Upper lobe of left lung (tissue), 6 donors: ENCODE data around the gene MBOAT7. TPM values are rescaled to one million over a fixed set of nuclear protein-coding genes. Genes with fewer than 3 reads are reported as not detected.
"Not testable (repeated sequence)": the region's sequence is repeated elsewhere in the genome, so short reads cannot be mapped to it uniquely, and the experiment has no call there.

Experiments used
- ATAC-seq, 2 donors: fragments of 200-7000 bp; cut with Tn5 transposase; one replicate each; pipeline ENCODE4 v1.9.1; 2022; ENCODE audit warnings: mild to moderate bottlenecking in 2 of 2, moderate library complexity in 2 of 2; ENCODE audit not compliant: low FRiP score in 2 of 2
- DNase-seq, 2 donors: peaks; one replicate each; pipeline ENCODE4 v3.0.0-alpha.2; 2019 to 2020
- H3K27ac ChIP-seq, 4 donors: fragments of 200-600 bp; sonication (generic); one replicate each; pipeline ENCODE4 v1.5.1; 2016 to 2019
- H3K27me3 ChIP-seq, 4 donors: fragments of 200-600 bp; sonication (generic); one replicate each; pipeline ENCODE4 v1.5.1; 2017 to 2019
- H3K36me3 ChIP-seq, 4 donors: fragments of 200-600 bp; sonication (generic); one replicate each; pipeline ENCODE4 v1.5.1; 2016 to 2019
- H3K4me1 ChIP-seq, 4 donors: fragments of 200-600 bp; sonication (generic); one replicate each; pipeline ENCODE4 v1.5.1; 2018 to 2019
- H3K4me3 ChIP-seq, 4 donors: fragments of 200-600 bp; sonication (generic); one replicate each; pipeline ENCODE4 v1.5.1; 2017 to 2019; ENCODE audit warnings: mild to moderate bottlenecking in 2 of 4, moderate library complexity in 1 of 4
- H3K9me3 ChIP-seq, 4 donors: fragments of 200-600 bp; sonication (generic); one replicate each; pipeline ENCODE4 v1.5.1; 2018 to 2019
- EP300 ChIP-seq, 4 donors: sonication (generic); formaldehyde crosslinking; IDR thresholded peaks; one replicate each; pipeline ENCODE4 v1.5.1; 2017; ENCODE audit warnings: antibody characterized with exemption in 4 of 4, control low read depth in 2 of 4
- POLR2A ChIP-seq, 4 donors: fragments of 450-650 bp; IDR thresholded peaks; one replicate each; pipeline ENCODE4 v1.5.1; 2016 to 2017; ENCODE audit warnings: antibody characterized with exemption in 4 of 4, mild to moderate bottlenecking in 2 of 4
- POLR2AphosphoS5 ChIP-seq, 2 donors: sonication (generic); formaldehyde crosslinking; IDR thresholded peaks; one replicate each; pipeline ENCODE4 v1.5.1; 2017; ENCODE audit warnings: antibody characterized with exemption in 2 of 2
- WGBS, 2 donors: methylation state at CpG; one replicate each; pipeline ENCODE4 v1.1.5; 2017 to 2018; 5-methylcytosine and 5-hydroxymethylcytosine counted together
- total RNA-seq, 6 donors: library from RNA; depleted of rRNA in 4 of 6; stranded (reverse); fragments of >200 nt in 4 of 6; gene quantifications; one replicate each; pipeline versions ENCODE4 v1.1.0 to v1.2.1, GENCODE V29; 2016 to 2021
- TF ChIP-seq, protein P1 (sequence below), 6 experiments: fragments of 450-650 bp in 4 of 6; fragments of 200-600 bp in 2 of 6; sonication (generic) in 2 of 6; IDR thresholded peaks; one replicate each; pipeline ENCODE4 v1.5.1; 2016 to 2019; ENCODE audit warnings: antibody characterized with exemption in 6 of 6
- donor health status: DM: no; HTN: no; CAD: no; lungs with moderate emphysema.
- donor health status: DM: no; HTN: yes; CAD: no; lungs with severe emphysema.

The MBOAT7 gene
- total RNA-seq, 6 donors from 2014 or later = 43.7 to 121 (median 75.4) TPM

- Histone ChIP-seq H3K9me3 (no peaks in the 10 kb centered on the region), H3K36me3 (peaks cover 3 to 46% (median 35%) of the 10 kb centered on the region in 4 donors), H3K4me3 (no peak overlapping the region), H3K4me1 (peaks cover 55 to 73% (median 72%) of the 10 kb centered on the region in 4 donors), H3K27ac (peak overlapping the region; percentile 91 to 96 (median 95)), H3K27me3 (no peaks in the 10 kb centered on the region)
- ATAC-seq = peak; percentile 1 to 5
- DNase-seq = peak in 1 of 2 donors; percentile 86
- no peak for TF ChIP-seq POLR2AphosphoS5 (IDR thresholded peaks at IDR 0.05)
- TF ChIP-seq EP300 (IDR thresholded peaks at IDR 0.05) = no peak
- TF ChIP-seq, protein P1, sequence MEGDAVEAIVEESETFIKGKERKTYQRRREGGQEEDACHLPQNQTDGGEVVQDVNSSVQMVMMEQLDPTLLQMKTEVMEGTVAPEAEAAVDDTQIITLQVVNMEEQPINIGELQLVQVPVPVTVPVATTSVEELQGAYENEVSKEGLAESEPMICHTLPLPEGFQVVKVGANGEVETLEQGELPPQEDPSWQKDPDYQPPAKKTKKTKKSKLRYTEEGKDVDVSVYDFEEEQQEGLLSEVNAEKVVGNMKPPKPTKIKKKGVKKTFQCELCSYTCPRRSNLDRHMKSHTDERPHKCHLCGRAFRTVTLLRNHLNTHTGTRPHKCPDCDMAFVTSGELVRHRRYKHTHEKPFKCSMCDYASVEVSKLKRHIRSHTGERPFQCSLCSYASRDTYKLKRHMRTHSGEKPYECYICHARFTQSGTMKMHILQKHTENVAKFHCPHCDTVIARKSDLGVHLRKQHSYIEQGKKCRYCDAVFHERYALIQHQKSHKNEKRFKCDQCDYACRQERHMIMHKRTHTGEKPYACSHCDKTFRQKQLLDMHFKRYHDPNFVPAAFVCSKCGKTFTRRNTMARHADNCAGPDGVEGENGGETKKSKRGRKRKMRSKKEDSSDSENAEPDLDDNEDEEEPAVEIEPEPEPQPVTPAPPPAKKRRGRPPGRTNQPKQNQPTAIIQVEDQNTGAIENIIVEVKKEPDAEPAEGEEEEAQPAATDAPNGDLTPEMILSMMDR (IDR thresholded peaks at IDR 0.05) = no peak
- TF ChIP-seq POLR2A (IDR thresholded peaks at IDR 0.05) = no peak
- 58 to 59% methylated on average over 12 to 20 of the region's 24 CpGs for WGBS, 2 donors
These were observed 19.9 kb upstream of the MBOAT7 start for GRCh38 chr19:54209058-54209810.

GRCh38 chr19:54208784-54209057 lies 19.3 kb upstream of the MBOAT7 start:
- peaks cover 3 to 51% (median 40%) of the 10 kb centered on the region in 4 donors for H3K36me3 ChIP-seq
- peak overlapping the region; percentile 91 to 96 (median 95) for H3K27ac ChIP-seq
- peaks cover 61 to 78% (median 76%) of the 10 kb centered on the region in 4 donors for H3K4me1 ChIP-seq
- no peak for DNase-seq
- peak overlapping the region in 1 of 4 donors; percentile 10 for H3K4me3 ChIP-seq
- ATAC-seq = no peak
- 80% methylated on average over 8 of the region's 8 CpGs for WGBS, 2 donors
- H3K9me3 ChIP-seq = no peaks in the 10 kb centered on the region
- TF ChIP-seq EP300 (IDR thresholded peaks at IDR 0.05) (no peak), POLR2A (IDR thresholded peaks at IDR 0.05) (no peak), POLR2AphosphoS5 (IDR thresholded peaks at IDR 0.05) (no peak)
- TF ChIP-seq, protein P1 (IDR thresholded peaks at IDR 0.05) = no peak
- H3K27me3 ChIP-seq = no peaks in the 10 kb centered on the region

- Histone ChIP-seq H3K27ac (peak overlapping the region; percentile 91 to 96 (median 95)), H3K4me1 (peaks cover 66 to 83% (median 81%) of the 10 kb centered on the region in 4 donors), H3K9me3 (no peaks in the 10 kb centered on the region), H3K36me3 (peaks cover 3 to 56% (median 44%) of the 10 kb centered on the region in 4 donors), H3K27me3 (no peaks in the 10 kb centered on the region), H3K4me3 (peak overlapping the region in 2 of 4 donors; percentile 10 to 86)
- TF ChIP-seq POLR2A (IDR thresholded peaks at IDR 0.05) (peak in 3 of 4 donors; percentile 41 to 73 (median 54)), EP300 (IDR thresholded peaks at IDR 0.05) (peak; percentile 94 to 97 (median 96)), POLR2AphosphoS5 (IDR thresholded peaks at IDR 0.05) (peak; percentile 86 to 98)
- TF ChIP-seq, protein P1 (IDR thresholded peaks at IDR 0.05) = peak in 1 of 6 experiments; percentile 1
- ATAC-seq (peak; percentile 81), DNase-seq (peak in 1 of 2 donors; percentile 97)
- WGBS, 2 donors = 38 to 55% methylated on average over 12 of the region's 18 CpGs
These were observed 18.8 kb upstream of the MBOAT7 start for GRCh38 chr19:54207983-54208783.

DNA sequence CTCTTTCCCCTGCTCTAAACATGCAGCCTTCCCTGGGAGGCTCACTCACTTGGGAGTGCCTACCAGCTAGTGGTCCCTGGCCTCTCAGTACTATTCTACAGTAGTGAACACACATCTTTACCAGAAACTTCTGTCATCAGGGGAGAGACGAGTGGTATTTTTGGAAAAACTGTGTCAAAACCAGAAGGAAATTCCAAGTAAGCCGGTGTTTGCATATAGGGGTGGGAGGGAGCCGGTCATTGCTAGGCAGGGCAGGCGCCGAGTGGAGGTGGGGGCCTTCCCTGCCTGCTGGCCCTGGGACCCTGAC lies 18.2 kb upstream of the MBOAT7 start:
- Histone ChIP-seq H3K27ac (peak overlapping the region; percentile 89 to 96 (median 95)), H3K27me3 (no peaks in the 10 kb centered on the region), H3K4me3 (peak overlapping the region in 1 of 4 donors; percentile 86), H3K4me1 (peaks cover 71 to 89% (median 87%) of the 10 kb centered on the region in 4 donors), H3K9me3 (no peaks in the 10 kb centered on the region), H3K36me3 (peaks cover 3 to 62% (median 50%) of the 10 kb centered on the region in 4 donors)
- WGBS, 2 donors = 16 to 51% methylated on average over 5 of the region's 5 CpGs
- TF ChIP-seq, protein P1 (IDR thresholded peaks at IDR 0.05) = no peak
- TF ChIP-seq POLR2AphosphoS5 (IDR thresholded peaks at IDR 0.05) (no peak), POLR2A (IDR thresholded peaks at IDR 0.05) (no peak), EP300 (IDR thresholded peaks at IDR 0.05) (no peak)
- no peak for ATAC-seq
- peak in 1 of 2 donors; percentile 84 for DNase-seq

GRCh38 chr19:54207193-54207592 lies 17.8 kb upstream of the MBOAT7 start:
- Histone ChIP-seq H3K36me3 (peaks cover 3 to 66% (median 54%) of the 10 kb centered on the region in 4 donors), H3K27ac (peak overlapping the region; percentile 89 to 96 (median 95)), H3K4me3 (peak overlapping the region in 2 of 4 donors; percentile 2 to 86), H3K4me1 (peaks cover 76 to 93% (median 91%) of the 10 kb centered on the region in 4 donors)
- 72 to 73% methylated on average over 22 to 23 of the region's 23 CpGs for WGBS, 2 donors
- DNase-seq = peak in 1 of 2 donors; percentile 85
- not testable (repeated sequence) for H3K27me3 ChIP-seq, H3K9me3 ChIP-seq, ATAC-seq
